Endometrium (tissue), 2 donors: Measurements from ENCODE around the gene ZNF101.
A peak's percentile ranks its signal among the peaks of the same experiment; 100 is the strongest.

ENCODE experiments used
- FAIRE-seq: peaks from 2 replicates; lab custom pipeline; 2012; peaks lifted over from hg19 to GRCh38; lab: Jason Lieb, UNC
- donor health status: control.
- donor health status: control.

Gene ZNF101

GRCh38 chr19:19668230-19669012 lies at the start of gene ZNF101:
Gene ZNF101, plus strand, starts transcription at chr19:19668839. Its CDS starts 125 bp downstream, at chr19:19668964.
- FAIRE-seq = peak; percentile 63

GRCh38 chr19:19619181-19619848 lies 49.3 kb upstream of the ZNF101 start:
- no peak for FAIRE-seq

- FAIRE-seq = no peak
Measured at GRCh38 chr19:19619849-19620210, 48.8 kb upstream of the ZNF101 start.

- FAIRE-seq = no peak
Measured at GRCh38 chr19:19623383-19623782, 45.3 kb upstream of the ZNF101 start.

GRCh38 chr19:19624032-19624570 lies 44.5 kb upstream of the ZNF101 start:
- FAIRE-seq = no peak

- FAIRE-seq = no peak
Measured at GRCh38 chr19:19626516-19627472, 41.8 kb upstream of the ZNF101 start.

GRCh38 chr19:19627621-19628500 lies 40.8 kb upstream of the ZNF101 start, which contains the start of gene LPAR2:
Gene LPAR2, minus strand, starts transcription at chr19:19628220. Its CDS starts 945 bp downstream, at chr19:19627275.
- FAIRE-seq = no peak

- no peak for FAIRE-seq
Measured at GRCh38 chr19:19628501-19629134, 40.0 kb upstream of the ZNF101 start.

GRCh38 chr19:19630062-19630414 lies 38.6 kb upstream of the ZNF101 start:
- FAIRE-seq = no peak

- no peak for FAIRE-seq
Measured at GRCh38 chr19:19630426-19630825, 38.2 kb upstream of the ZNF101 start.

- FAIRE-seq = no peak
Measured at GRCh38 chr19:19631346-19631745, 37.3 kb upstream of the ZNF101 start.

- no peak for FAIRE-seq
Measured at GRCh38 chr19:19632661-19633060, 36.0 kb upstream of the ZNF101 start.

- no peak for FAIRE-seq
Measured at GRCh38 chr19:19633711-19634515, 34.7 kb upstream of the ZNF101 start.

- no peak for FAIRE-seq
Measured at GRCh38 chr19:19634516-19635312, 33.9 kb upstream of the ZNF101 start.

GRCh38 chr19:19635313-19635702 lies 33.3 kb upstream of the ZNF101 start:
- no peak for FAIRE-seq

- no peak for FAIRE-seq
Measured at GRCh38 chr19:19636573-19637185, 32.0 kb upstream of the ZNF101 start.

GRCh38 chr19:19637186-19637522 lies 31.5 kb upstream of the ZNF101 start:
- no peak for FAIRE-seq

- no peak for FAIRE-seq
Measured at GRCh38 chr19:19637523-19638251, 31.0 kb upstream of the ZNF101 start.
